GM10847 (cell line): ENCODE results near the gene NFASC.

Experiments
- POLR2A ChIP-seq: IDR thresholded peaks from 2 replicates; pipeline ENCODE4 v1.6.1; 2011; ENCODE audit not compliant: insufficient read length; ENCODE audit errors: extremely low read depth

The NFASC gene

DNA sequence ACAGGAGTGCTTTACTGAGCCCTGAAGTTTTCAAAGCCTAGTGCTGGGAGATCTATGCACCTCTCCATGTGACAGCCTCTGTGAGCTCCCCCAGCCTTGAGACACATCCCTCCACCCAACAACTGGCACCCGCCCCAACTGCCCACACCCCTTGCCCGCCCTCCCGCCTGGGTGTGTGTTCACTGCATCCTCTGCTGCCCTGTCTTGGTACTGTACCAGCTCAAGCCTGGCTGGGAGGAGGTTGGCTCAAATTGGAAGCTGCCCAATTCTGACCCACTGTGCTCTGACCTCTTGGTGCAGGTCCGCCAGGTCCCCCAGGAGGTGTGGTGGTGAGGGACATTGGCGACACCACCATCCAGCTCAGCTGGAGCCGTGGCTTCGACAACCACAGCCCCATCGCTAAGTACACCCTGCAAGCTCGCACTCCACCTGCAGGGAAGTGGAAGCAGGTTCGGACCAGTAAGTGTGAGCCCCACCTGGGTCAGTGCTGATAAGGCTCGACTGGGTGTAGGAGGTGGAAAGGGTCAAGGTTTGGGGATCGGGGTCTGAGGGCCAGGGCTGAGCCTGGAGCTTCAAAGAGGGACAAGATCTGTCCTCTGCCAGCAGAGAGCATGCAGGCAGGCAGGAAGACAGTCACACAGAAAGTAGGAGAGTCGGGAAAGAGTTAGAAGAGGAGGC lies 195.6 kb downstream of the NFASC start:
- no peak for TF ChIP-seq POLR2A

DNA sequence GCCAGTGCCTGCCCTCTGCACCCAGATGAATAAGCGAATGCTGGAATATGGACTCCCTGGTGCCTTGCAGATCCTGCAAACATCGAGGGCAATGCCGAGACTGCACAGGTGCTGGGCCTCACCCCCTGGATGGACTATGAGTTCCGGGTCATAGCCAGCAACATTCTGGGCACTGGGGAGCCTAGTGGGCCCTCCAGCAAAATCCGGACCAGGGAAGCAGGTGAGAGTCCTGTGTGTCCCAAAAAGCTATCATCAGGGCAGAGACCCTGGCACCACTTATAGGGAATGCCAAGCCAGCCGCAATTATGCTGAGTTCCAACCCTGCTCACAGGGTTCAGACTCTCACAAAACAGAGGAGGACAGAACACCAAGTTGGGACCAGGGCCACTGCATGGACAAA lies 196.4 kb downstream of the NFASC start:
- no peak for TF ChIP-seq POLR2A

DNA sequence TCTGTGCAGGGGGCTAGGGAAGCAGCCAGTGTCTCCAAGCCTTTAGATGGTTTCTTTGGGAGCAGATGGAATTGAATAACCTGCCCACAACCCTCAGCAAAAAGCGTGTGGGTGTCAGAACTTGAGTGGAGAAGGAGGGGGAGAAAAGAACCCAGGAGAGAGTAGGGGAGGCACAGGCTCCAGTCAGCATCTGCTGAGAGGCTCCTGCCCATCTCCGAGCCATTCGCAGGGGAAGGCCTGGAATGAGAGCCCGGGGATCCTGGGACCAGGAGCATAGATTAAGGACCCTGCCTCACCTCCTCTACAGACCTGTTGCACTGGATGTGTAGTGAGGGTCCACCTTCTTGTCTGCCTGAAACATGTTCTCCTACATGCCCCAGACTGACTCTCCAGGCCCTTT lies 197.3 kb downstream of the NFASC start:
- TF ChIP-seq POLR2A, result no peak

DNA sequence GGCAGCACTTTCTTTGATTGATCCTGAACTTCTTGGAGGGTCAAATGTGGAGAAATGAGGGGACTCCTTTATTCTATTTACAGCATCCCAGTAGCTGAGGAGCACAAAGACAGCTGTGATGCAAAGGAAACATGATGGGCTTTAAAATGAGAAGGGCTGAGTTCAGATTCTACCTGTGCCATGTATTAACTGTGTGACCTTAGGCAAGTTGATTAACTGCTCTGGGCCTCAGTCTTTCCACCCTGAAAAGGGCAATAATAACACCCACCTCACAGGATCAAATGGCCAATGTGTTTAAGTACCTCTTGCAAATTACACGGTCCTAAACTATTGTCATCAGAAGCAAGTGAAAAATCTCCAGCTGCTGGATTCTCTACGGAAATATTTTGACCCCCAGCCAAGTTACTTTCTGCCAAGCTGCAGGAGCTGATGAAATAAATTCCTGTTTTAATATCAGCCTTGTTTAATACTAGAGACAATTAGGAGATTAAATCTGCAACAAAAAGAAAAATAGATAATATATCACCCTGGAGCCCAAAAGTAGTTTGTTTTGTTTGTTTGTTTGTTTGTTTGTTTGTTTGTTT lies 197.9 kb downstream of the NFASC start:
- TF ChIP-seq POLR2A, result no peak

DNA sequence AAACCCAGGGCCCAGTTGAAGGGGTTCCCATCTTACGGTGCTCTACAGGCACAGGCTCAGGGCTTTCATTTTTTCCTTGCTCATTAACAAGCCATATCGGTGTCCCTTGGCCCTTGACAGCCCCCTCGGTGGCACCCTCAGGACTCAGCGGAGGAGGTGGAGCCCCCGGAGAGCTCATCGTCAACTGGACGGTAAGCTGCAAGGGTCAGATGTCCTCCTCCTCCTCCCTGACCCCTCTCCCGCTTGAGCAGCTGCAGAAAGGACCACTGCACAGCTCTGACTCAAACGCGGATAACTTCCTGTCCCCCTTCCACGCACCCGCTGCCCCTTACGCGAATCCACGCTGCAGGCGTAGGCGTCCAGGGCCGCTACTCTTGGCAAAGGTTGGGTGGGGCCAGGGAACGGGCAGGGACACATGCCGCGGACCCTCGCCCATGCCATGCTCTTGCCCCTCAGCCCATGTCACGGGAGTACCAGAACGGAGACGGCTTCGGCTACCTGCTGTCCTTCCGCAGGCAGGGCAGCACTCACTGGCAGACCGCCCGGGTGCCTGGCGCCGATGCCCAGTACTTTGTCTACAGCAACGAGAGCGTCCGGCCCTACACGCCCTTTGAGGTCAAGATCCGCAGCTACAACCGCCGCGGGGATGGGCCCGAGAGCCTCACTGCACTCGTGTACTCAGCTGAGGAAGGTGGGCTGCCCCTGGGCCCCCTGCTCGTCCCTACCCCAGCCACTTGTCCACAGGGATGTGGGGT lies 198.9 kb downstream of the NFASC start:
- no peak for TF ChIP-seq POLR2A

DNA sequence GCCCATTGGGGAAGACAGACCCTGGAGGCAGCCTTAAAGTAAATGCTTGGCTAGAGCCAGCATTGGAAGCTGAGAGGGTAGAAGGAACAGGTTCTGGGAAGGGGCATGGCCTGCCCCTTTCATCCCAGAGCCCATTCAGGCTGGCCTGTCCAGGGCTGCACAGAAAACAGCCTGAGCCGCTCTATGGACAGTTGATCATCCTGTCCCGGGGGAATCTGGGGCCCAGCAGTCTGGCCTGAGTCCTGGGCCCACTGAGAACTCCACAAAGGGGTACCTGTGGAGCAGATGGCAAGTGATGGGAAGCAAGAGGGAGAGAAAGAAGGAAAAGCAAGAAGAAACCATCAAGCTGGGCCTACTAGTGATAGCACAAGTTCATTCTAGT lies 200.4 kb downstream of the NFASC start:
- no peak for TF ChIP-seq POLR2A

DNA sequence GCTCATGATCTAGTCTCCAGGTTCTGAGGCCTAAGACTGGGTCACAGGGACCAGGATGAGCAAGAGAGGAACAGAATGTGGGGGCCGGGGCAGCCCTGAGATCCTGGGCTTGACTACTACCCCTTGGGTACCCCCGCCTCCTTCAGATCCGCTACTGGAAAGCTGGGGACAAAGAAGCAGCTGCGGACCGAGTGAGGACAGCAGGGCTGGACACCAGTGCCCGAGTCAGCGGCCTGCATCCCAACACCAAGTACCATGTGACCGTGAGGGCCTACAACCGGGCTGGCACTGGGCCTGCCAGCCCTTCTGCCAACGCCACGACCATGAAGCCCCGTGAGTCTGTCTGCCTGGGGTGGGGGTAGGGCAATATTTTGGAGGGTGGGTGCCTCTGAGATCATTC lies 201.1 kb downstream of the NFASC start:
- no peak for TF ChIP-seq POLR2A

DNA sequence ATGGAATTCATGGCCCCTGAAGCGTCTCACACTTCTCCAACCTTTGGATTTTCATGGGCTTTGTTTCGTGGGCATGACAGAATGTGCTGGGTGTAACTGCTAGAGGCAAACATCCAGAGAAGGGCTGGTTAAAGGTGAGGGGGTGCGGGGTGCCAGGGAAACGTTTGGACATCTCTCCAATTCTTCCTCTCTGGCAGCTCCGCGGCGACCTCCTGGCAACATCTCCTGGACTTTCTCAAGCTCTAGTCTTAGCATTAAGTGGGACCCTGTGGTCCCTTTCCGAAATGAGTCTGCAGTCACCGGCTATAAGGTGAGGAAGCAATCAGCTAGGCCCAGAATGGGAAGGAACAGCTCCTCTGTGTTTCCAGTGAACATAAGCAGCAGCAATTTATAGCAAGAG lies 201.6 kb downstream of the NFASC start:
- no peak for TF ChIP-seq POLR2A
